Caco-2 (cell line): Measurements from ENCODE around the gene TSPAN5. TPM values are rescaled to one million over a fixed set of nuclear protein-coding genes. Genes with fewer than 3 reads are reported as not detected.
"Not testable (repeated sequence)": the region's sequence is repeated elsewhere in the genome, so short reads cannot be mapped to it uniquely, and the experiment has no call there.

ENCODE experiments used
- BruUV-seq: library from RNA; stranded (reverse); fragments of 400-500 nt; replicated peaks from 2 replicates; lab custom pipeline; 2021; lab: Mats Ljungman, UMichigan
- CTCF ChIA-PET: fragments of 300-600 bp; sonication (Branson Sonifier 250); formaldehyde crosslinking; loops from one replicate; lab custom pipeline; 2022; ENCODE audit warnings: antibody characterized with exemption; lab: Charles Lee
- POLR2A ChIA-PET: fragments of 300-600 bp; sonication (Branson Sonifier 250); formaldehyde crosslinking; loops from one replicate; lab custom pipeline; 2022; ENCODE audit warnings: antibody characterized with exemption; lab: Charles Lee
- DNase-seq, 2 experiments: peaks; one replicate each; pipeline versions ENCODE4 v3.0.0 to v3.0.0-alpha.2; 2020 to 2022
- H3K27me3 ChIP-seq: replicated peaks from 2 replicates; pipeline ENCODE4 v1.6.0; 2011; ENCODE audit warnings: low read length; ENCODE audit not compliant: control insufficient read depth, insufficient read depth
- H3K36me3 ChIP-seq: 2 replicates; pipeline ENCODE4 v1.5.1; 2011; ENCODE audit warnings: low read length; ENCODE audit not compliant: control insufficient read depth, insufficient read depth
- H3K4me1 ChIP-seq: fragments of 250-450 bp; sonication (Bioruptor Pico); 2 replicates; pipeline ENCODE4 v1.5.1; 2020; ENCODE audit warnings: mild to moderate bottlenecking
- H3K4me3 ChIP-seq: 2 replicates; pipeline ENCODE4 v1.5.1; 2011; ENCODE audit warnings: low read depth, mild to moderate bottlenecking, control low read depth, low read length
- H3K9me3 ChIP-seq: fragments of 250-450 bp; sonication (Bioruptor Pico); 2 replicates; pipeline ENCODE4 v1.5.1; 2020; ENCODE audit warnings: mild to moderate bottlenecking, moderate library complexity
- H3K27ac Mint-ChIP-seq: one replicate; pipeline ENCODE4 v1.8.0; 2022; ENCODE audit warnings: mixed read lengths; ENCODE audit not compliant: unreplicated experiment
- H3K27me3 Mint-ChIP-seq: one replicate; pipeline ENCODE4 v1.8.0; 2022; ENCODE audit warnings: mixed read lengths; ENCODE audit not compliant: insufficient read depth, unreplicated experiment
- H3K36me3 Mint-ChIP-seq: one replicate; pipeline ENCODE4 v1.8.0; 2022; ENCODE audit warnings: mild to moderate bottlenecking, mixed read lengths; ENCODE audit not compliant: insufficient read depth, unreplicated experiment
- H3K4me1 Mint-ChIP-seq: one replicate; pipeline ENCODE4 v1.8.0; 2022; ENCODE audit warnings: low read depth, mixed read lengths; ENCODE audit not compliant: unreplicated experiment
- H3K4me3 Mint-ChIP-seq: one replicate; pipeline ENCODE4 v1.8.0; 2022; ENCODE audit warnings: mild to moderate bottlenecking, moderate library complexity, mixed read lengths; ENCODE audit not compliant: unreplicated experiment
- H3K9me3 Mint-ChIP-seq: one replicate; pipeline ENCODE4 v1.8.0; 2022; ENCODE audit warnings: mixed read lengths; ENCODE audit not compliant: unreplicated experiment
- intact Hi-C: fragments of 100-400 bp; cut with micrococcal nuclease; formaldehyde crosslinking; loops from one replicate; pipeline ENCODE4 v1.10.0; 2022; ENCODE audit not compliant: unreplicated experiment
- total RNA-seq: library from RNA; stranded (reverse); gene quantifications from 2 replicates; pipeline ENCODE4 v1.2.3, GENCODE V29; 2022
- TF ChIP-seq, protein P1 (sequence below), 2 experiments: fragments of 200-600 bp in 1 of 2; IDR thresholded peaks; 1 replicate in 1 of 2; 2 replicates in 1 of 2; pipeline versions ENCODE4 v1.5.1 to v1.8.0; 2011 to 2022; ENCODE audit warnings: antibody characterized with exemption in 1 of 2, control low read depth in 1 of 2, inconsistent platforms in 1 of 2, low read depth in 1 of 2, low read length in 1 of 2, mild to moderate bottlenecking in 1 of 2, moderate library complexity in 1 of 2; ENCODE audit not compliant: insufficient read depth in 1 of 2, severe bottlenecking in 1 of 2, unreplicated experiment in 1 of 2

The TSPAN5 gene
- total RNA-seq, 1 experiment from 2014 or later = 24.1 TPM

DNA sequence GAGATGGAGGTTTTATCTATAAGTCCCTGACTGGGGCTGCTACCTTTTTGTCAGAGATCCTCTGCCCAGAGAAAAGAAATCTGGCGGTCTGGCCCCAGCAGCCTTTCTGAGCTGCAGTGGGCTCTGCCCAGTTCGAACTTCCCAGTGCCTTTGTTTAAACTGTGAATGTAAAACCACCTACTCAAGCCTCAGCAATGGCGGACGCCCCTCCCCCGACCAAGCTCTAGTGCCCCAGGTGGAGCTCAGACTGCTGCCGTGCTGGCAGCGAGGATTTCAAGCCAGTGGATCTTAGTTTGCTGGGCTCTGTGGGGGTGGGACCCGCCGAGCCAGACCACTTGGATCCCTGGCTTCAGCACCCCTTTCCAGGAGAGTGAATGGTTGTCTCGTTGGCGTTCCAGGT lies 121.8 kb downstream of the TSPAN5 start:
- intact Hi-C loops = no loop called here
- Mint-ChIP-seq H3K27ac (no peak overlapping the region), H3K27me3 (no peaks in the 10 kb centered on the region), H3K9me3 (no peaks in the 10 kb centered on the region), H3K4me3 (no peak overlapping the region), H3K4me1 (no peaks in the 10 kb centered on the region), H3K36me3 (peaks cover 10% of the 10 kb centered on the region)
- TF ChIP-seq, protein P1, sequence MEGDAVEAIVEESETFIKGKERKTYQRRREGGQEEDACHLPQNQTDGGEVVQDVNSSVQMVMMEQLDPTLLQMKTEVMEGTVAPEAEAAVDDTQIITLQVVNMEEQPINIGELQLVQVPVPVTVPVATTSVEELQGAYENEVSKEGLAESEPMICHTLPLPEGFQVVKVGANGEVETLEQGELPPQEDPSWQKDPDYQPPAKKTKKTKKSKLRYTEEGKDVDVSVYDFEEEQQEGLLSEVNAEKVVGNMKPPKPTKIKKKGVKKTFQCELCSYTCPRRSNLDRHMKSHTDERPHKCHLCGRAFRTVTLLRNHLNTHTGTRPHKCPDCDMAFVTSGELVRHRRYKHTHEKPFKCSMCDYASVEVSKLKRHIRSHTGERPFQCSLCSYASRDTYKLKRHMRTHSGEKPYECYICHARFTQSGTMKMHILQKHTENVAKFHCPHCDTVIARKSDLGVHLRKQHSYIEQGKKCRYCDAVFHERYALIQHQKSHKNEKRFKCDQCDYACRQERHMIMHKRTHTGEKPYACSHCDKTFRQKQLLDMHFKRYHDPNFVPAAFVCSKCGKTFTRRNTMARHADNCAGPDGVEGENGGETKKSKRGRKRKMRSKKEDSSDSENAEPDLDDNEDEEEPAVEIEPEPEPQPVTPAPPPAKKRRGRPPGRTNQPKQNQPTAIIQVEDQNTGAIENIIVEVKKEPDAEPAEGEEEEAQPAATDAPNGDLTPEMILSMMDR (IDR thresholded peaks at IDR 0.05; ENCODE audit: insufficient read depth in 1 of 2, low read depth in 1 of 2, low read length in 1 of 2, severe bottlenecking in 1 of 2, unreplicated experiment in 1 of 2) = no peak
- H3K4me3 ChIP-seq = no peak overlapping the region
- H3K4me1 ChIP-seq = no peaks in the 10 kb centered on the region
- CTCF ChIA-PET = no interaction called here
- POLR2A ChIA-PET = no interaction called here
- H3K36me3 ChIP-seq = no peaks in the 10 kb centered on the region
- no peaks in the 10 kb centered on the region for H3K27me3 ChIP-seq
- no peaks in the 10 kb centered on the region for H3K9me3 ChIP-seq
- DNase-seq = no peak
- BruUV-seq = no TSS peak

DNA sequence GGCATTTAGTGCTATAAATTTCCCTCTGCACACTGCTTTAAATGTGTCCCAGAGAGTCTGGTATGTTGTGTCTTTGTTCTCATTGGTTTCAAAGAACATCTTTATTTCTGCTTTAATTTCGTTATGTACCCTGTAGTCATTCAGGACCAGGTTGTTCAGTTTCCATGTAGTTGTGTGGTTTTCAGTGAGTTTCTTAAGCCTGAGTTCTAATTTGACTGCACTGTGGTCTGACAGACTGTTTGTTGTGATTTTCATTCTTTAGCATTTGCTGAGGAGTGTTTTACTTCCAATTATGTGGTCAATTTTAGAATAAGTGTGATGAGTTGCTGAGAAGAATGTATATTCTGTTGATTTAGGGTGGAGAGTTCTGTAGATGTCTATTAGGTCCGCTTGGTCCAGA lies 124.3 kb downstream of the TSPAN5 start:
- H3K27me3 Mint-ChIP-seq, H3K4me3 ChIP-seq, H3K4me3 Mint-ChIP-seq, H3K27ac Mint-ChIP-seq, H3K9me3 Mint-ChIP-seq, H3K27me3 ChIP-seq, intact Hi-C loops, H3K9me3 ChIP-seq, BruUV-seq, H3K4me1 Mint-ChIP-seq, H3K36me3 ChIP-seq, CTCF ChIA-PET, H3K4me1 ChIP-seq, DNase-seq: not testable (repeated sequence)
- peaks cover 10% of the 10 kb centered on the region for H3K36me3 Mint-ChIP-seq
- POLR2A ChIA-PET = interaction anchor here (0.6 kb wide), 1 partner anchor 11 kb away, joined by 3 read pairs; no protein-coding TSS in a partner anchor

DNA sequence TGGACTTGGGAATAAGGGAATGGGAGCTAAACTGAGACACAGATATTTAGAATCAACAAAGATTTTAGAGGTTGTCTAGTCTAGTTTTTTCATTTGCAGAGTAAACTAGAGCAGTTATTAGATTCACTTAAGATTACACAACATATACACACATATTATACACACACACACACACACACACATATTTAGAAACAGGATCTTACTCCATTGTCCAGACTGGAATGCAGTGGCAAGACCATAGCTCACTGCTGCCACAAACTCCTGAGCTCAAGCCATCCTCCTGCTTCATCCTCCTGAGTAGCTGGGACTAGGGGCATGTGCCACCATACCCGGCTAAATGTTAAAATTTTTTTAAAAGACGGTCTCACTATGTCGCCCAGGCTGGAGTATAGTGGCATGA lies 127.8 kb downstream of the TSPAN5 start:
- TF ChIP-seq, protein P1 (IDR thresholded peaks at IDR 0.05; ENCODE audit: insufficient read depth in 1 of 2, low read depth in 1 of 2, low read length in 1 of 2, severe bottlenecking in 1 of 2, unreplicated experiment in 1 of 2) = no peak
- peaks cover 5% of the 10 kb centered on the region for H3K36me3 Mint-ChIP-seq

More for the DNA sequence above, 127.8 kb downstream of the TSPAN5 start:
- no peaks in the 10 kb centered on the region for H3K9me3 ChIP-seq
- no peaks in the 10 kb centered on the region for H3K27me3 ChIP-seq
- DNase-seq = no peak
- H3K4me3 ChIP-seq = no peak overlapping the region
- H3K27me3 Mint-ChIP-seq = no peaks in the 10 kb centered on the region
- no peaks in the 10 kb centered on the region for H3K36me3 ChIP-seq
- intact Hi-C loops = no loop called here
- ChIA-PET CTCF (no interaction called here), POLR2A (no interaction called here)
- 0 out of 2 replicates have a peak, but pooled peaks cover 8% of the 10 kb centered on the region for H3K4me1 ChIP-seq
- H3K27ac Mint-ChIP-seq = no peak overlapping the region
- H3K4me3 Mint-ChIP-seq = no peak overlapping the region
- H3K4me1 Mint-ChIP-seq = no peaks in the 10 kb centered on the region
- no TSS peak for BruUV-seq
- H3K9me3 Mint-ChIP-seq = no peaks in the 10 kb centered on the region
